Neural crest cell (in vitro differentiated cells): Measurements from ENCODE around the gene HINT1. TPM values are rescaled to one million over a fixed set of nuclear protein-coding genes. Genes with fewer than 3 reads are reported as not detected.
A peak's percentile ranks its signal among the peaks of the same experiment; 100 is the strongest.
"Not testable (repeated sequence)": the region's sequence is repeated elsewhere in the genome, so short reads cannot be mapped to it uniquely, and the experiment has no call there.

Experiments used
- DNase-seq: peaks from one replicate; pipeline ENCODE4 v3.0.0; 2021; ENCODE audit warnings: low read depth, mixed read lengths, low spot score
- H3K27ac Mint-ChIP-seq: one replicate; pipeline ENCODE4 v1.8.0; 2021; ENCODE audit warnings: mild to moderate bottlenecking, mixed read lengths; ENCODE audit not compliant: unreplicated experiment
- H3K27me3 Mint-ChIP-seq: 2 replicates; pipeline ENCODE4 v1.8.0; 2021; ENCODE audit warnings: low read depth, mild to moderate bottlenecking, mixed read lengths
- H3K36me3 Mint-ChIP-seq: 2 replicates; pipeline ENCODE4 v1.8.0; 2021; ENCODE audit warnings: low read depth, mild to moderate bottlenecking, mixed read lengths
- H3K4me1 Mint-ChIP-seq: 2 replicates; pipeline ENCODE4 v1.8.0; 2021; ENCODE audit warnings: mixed read lengths
- H3K4me3 Mint-ChIP-seq: one replicate; pipeline ENCODE4 v1.8.0; 2021; ENCODE audit warnings: mild to moderate bottlenecking, mixed read lengths
- H3K9me3 Mint-ChIP-seq: 2 replicates; pipeline ENCODE4 v1.8.0; 2021; ENCODE audit warnings: mixed read lengths
- total RNA-seq: library from RNA; stranded (reverse); gene quantifications from 2 replicates; pipeline ENCODE4 v1.2.1, GENCODE V29; 2021
- TF ChIP-seq, protein P1 (sequence below): fragments of 200-600 bp; sonication (generic); conservative IDR thresholded peaks from 2 replicates; pipeline ENCODE4 v1.5.0; 2021; ENCODE audit warnings: antibody characterized with exemption, mild to moderate bottlenecking

Gene HINT1
- total RNA-seq, 1 donor from 2014 or later = 264 TPM

DNA sequence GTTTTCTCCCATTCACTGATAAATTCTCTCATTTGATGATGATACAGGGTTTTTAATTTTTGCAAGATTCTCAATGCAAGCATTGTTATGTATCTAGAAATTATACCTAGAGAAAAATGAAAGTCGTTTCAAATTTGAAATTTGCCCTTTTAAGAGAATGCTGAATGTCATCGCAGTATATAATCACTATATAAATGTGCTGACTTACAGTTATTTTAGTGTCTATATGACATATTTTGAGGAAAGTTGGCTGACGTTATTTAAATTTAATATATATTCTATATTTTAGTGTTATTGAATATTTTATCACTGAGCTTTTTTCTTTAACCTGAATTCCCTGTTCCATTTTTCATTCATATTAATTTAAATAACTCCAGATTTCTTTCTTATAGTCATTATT, 35.5 kb upstream of the HINT1 start:
- Mint-ChIP-seq H3K36me3 (no peaks in the 10 kb centered on the region), H3K27me3 (no peaks in the 10 kb centered on the region), H3K4me1 (no peaks in the 10 kb centered on the region), H3K27ac (no peak overlapping the region), H3K9me3 (no peaks in the 10 kb centered on the region), H3K4me3 (no peak overlapping the region)
- DNase-seq = no peak
- TF ChIP-seq, protein P1, sequence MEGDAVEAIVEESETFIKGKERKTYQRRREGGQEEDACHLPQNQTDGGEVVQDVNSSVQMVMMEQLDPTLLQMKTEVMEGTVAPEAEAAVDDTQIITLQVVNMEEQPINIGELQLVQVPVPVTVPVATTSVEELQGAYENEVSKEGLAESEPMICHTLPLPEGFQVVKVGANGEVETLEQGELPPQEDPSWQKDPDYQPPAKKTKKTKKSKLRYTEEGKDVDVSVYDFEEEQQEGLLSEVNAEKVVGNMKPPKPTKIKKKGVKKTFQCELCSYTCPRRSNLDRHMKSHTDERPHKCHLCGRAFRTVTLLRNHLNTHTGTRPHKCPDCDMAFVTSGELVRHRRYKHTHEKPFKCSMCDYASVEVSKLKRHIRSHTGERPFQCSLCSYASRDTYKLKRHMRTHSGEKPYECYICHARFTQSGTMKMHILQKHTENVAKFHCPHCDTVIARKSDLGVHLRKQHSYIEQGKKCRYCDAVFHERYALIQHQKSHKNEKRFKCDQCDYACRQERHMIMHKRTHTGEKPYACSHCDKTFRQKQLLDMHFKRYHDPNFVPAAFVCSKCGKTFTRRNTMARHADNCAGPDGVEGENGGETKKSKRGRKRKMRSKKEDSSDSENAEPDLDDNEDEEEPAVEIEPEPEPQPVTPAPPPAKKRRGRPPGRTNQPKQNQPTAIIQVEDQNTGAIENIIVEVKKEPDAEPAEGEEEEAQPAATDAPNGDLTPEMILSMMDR = no peak

DNA sequence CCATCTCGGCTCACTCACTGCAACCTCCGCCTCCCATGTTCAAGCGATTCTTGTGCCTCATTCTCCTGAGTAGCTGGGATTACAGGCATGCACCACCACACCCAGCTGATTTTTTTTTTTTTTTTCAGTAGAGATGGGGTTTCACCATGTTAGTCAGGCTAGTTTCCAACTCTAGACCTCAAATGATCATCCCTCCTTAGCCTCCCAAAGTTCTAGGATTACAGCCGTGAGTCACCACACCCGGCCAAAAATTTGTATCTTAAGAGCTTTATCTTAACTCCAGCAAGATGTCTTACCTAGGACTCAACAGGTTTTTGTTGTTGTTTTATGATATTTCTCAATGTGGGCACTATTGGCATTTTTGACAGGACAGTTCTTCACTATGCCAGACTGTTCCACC, 33.6 kb upstream of the HINT1 start:
- TF ChIP-seq, protein P1 = no peak
- DNase-seq = no peak
- Mint-ChIP-seq H3K4me3 (no peak overlapping the region), H3K9me3 (no peaks in the 10 kb centered on the region), H3K36me3 (no peaks in the 10 kb centered on the region), H3K27ac (no peak overlapping the region), H3K27me3 (no peaks in the 10 kb centered on the region), H3K4me1 (no peaks in the 10 kb centered on the region)

DNA sequence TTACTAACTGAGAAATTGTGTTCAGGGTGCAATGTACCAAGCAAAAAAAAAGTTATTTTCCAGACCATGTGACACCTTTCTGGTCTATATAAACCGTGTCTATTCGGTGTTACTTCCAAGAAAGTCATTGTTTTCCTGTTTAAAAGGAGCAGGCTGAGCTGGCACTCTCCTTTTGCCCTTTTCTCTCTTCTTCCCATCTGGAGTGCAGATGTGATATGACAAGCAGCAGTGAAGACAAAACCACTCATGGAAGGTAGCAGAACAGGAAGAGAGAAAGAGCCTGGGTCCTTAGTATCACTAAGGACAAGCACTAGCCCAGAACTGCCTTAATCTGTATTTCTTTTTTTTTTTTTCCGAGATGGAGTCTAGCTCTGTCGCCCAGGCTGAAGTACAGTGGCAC, 31.3 kb upstream of the HINT1 start:
- Mint-ChIP-seq H3K27ac (no peak overlapping the region), H3K4me1 (peaks cover 3% of the 10 kb centered on the region), H3K36me3 (no peaks in the 10 kb centered on the region), H3K9me3 (no peaks in the 10 kb centered on the region), H3K27me3 (no peaks in the 10 kb centered on the region), H3K4me3 (no peak overlapping the region)
- DNase-seq = no peak
- TF ChIP-seq, protein P1 = no peak

DNA sequence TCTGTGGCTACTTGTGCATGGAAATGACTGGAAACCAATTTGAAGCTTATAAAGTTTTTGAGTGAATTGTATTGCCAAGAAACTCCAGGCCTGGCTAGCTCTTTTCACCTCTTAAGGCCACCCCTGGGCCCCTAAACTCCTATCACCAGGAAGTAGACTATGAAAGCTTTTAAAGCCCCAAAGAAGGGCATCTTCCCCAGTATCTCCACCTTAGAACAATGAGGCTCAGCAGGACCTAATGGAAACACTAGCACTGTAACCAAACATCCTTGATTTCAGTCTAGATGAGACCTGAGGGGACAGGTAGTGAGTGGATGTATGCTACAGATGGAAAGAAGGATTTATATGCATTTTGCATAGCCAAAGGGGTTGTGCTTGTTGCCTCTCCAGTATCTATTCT, 30.6 kb upstream of the HINT1 start:
- H3K27ac Mint-ChIP-seq = no peak overlapping the region
- no peaks in the 10 kb centered on the region for H3K9me3 Mint-ChIP-seq
- DNase-seq = no peak
- no peaks in the 10 kb centered on the region for H3K27me3 Mint-ChIP-seq
- H3K36me3 Mint-ChIP-seq = no peaks in the 10 kb centered on the region
- no peak overlapping the region for H3K4me3 Mint-ChIP-seq
- H3K4me1 Mint-ChIP-seq = peaks cover 3% of the 10 kb centered on the region
- TF ChIP-seq, protein P1 = no peak

DNA sequence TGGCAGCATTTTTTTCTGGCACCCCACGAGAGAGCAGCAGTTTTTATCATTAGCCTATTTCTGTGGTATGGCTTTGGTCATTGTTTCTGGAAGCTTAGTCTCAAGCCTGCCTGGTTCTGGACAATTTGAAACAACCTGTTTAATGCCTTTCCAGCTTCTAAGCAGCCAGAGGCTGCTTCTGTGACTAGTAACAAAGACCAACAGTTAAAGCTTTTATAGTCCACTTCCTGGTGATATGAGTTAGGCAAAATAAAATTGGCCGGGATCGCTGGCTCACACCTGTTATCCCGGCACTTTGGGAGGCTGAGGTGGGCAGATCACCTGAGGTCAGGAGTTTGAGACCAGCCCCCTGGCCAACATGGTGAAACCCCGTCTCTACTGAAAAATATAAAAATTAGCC, 29.7 kb upstream of the HINT1 start:
- peaks cover 3% of the 10 kb centered on the region for H3K4me1 Mint-ChIP-seq

DNA sequence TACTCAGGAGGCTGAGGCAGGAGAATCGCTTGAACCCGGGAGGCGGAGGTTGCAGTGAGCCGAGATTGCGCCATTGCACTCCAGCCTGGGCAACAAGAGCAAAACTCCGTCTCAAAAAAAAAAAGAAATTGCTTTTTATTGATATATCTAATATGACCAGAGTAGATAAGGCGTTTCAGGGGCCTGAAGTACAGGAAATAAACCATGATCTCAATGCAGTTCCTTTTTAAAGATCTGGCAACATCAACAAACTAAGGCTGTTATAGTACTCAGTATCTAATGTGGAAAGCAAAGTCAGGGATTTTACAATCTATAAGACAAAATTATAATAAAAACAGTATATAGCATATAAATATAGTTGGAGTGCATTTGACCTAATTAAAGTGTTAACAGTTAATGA, 28.8 kb upstream of the HINT1 start:
- H3K9me3 Mint-ChIP-seq, DNase-seq, H3K36me3 Mint-ChIP-seq, H3K4me1 Mint-ChIP-seq, H3K27me3 Mint-ChIP-seq, H3K4me3 Mint-ChIP-seq, H3K27ac Mint-ChIP-seq: not testable (repeated sequence)

More for the DNA sequence above, 29.7 kb upstream of the HINT1 start:
- Mint-ChIP-seq H3K27me3 (no peaks in the 10 kb centered on the region), H3K36me3 (no peaks in the 10 kb centered on the region), H3K4me3 (no peak overlapping the region), H3K9me3 (no peaks in the 10 kb centered on the region), H3K27ac (peak overlapping the region; percentile 22)
- DNase-seq = no peak
- TF ChIP-seq, protein P1 = no peak
